HG03575 (cell line): ENCODE data around the gene PCDHB16.
"Not testable (repeated sequence)": the region's sequence is repeated elsewhere in the genome, so short reads cannot be mapped to it uniquely, and the experiment has no call there.

ENCODE experiments used
- ATAC-seq: cut with Tn5 transposase; IDR thresholded peaks from one replicate; pipeline ENCODE4 v1.9.1; 2021; ENCODE audit not compliant: unreplicated experiment, insufficient number of reproducible peaks, low FRiP score; ENCODE audit errors: extremely low read depth

PCDHB16 gene

GRCh38 chr5:141216035-141216434 is 33.8 kb downstream of the PCDHB16 start:
- ATAC-seq, result not testable (repeated sequence)

DNA sequence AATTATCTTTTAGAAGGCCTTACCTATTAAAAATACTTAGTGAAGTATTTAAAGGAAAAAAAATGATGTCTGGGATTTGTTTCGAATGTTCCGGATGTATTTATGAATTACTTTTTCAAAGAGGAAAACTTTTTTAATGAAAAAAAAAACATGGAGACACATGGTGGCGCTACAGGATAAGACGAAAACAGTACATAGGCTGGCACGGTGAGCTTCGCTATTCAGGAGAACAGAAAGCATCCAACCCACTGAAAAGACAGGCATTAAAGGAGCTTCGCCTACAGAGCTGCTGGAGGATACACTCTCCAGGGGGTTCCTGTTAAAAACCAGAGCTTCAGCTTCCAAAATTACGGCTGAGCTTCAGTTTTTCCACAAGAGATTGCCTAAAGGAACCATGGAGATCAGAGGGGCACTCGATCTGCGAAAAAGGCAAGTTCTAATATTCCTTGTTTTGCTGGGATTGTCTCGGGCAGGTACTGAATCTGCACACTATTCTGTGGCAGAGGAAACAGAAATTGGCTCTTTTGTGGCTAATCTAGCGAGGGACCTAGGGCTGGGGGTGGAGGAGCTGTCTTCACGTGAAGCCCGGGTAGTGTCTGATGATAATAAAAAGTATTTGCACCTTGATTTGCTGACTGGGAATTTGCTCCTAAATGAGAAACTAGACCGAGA is 41.1 kb downstream of the PCDHB16 start, which contains the start of gene PCDHB14:
TSS of gene PCDHB14 (plus strand) at position 232 of the 672 bp plus-strand sequence. CDS start at position 395, 163 bp downstream.
- no peak for ATAC-seq

DNA sequence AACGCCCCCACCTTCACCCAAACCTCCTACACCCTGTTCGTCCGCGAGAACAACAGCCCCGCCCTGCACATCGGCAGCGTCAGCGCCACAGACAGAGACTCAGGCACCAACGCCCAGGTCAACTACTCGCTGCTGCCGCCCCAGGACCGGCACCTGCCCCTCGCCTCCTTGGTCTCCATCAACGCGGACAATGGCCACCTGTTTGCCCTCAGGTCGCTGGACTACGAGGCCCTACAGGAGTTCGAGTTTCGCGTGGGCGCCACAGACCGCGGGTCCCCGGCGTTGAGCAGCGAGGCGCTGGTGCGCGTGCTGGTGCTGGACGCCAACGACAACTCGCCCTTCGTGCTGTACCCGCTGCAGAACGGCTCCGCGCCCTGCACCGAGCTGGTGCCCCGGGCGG is 42.7 kb downstream of the PCDHB16 start:
- ATAC-seq, result not testable (repeated sequence)

GRCh38 chr5:141225421-141225820 is 43.2 kb downstream of the PCDHB16 start:
- ATAC-seq, result not testable (repeated sequence)

DNA sequence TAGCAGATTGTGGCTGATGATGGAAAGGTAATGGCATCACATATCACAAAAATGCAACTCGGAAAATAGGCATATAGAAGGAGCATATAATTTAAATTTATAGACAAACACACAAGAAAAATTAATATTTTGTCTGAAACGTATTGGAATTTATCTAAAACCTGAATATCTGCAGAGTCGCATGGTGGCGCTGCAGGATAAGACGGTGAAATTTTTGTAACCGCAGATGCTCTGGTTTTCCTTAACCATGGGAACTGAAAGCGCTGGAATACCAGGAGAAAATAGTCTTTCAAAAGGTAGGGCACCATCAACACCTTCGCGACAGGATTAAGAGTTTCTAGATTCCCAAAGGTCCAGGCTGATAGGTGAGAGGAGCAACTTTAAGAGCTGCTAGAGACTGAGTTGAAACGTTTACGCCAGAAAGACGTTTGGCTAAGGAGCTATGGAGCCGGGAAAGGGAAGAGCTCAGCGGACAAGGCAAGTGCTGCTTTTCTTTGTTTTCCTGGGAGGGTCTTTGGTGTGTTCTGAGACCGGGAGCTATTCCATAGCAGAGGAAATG is 52.0 kb downstream of the PCDHB16 start:
- no peak for ATAC-seq
